B cell (primary cell): ENCODE results near the gene PEBP1.

Experiments
- CTCF ChIP-seq: fragments of 200-600 bp; IDR thresholded peaks from one replicate; pipeline ENCODE4 v1.8.0; 2022; ENCODE audit warnings: antibody characterized with exemption, mild to moderate bottlenecking
- EZH2 ChIP-seq: IDR thresholded peaks from 2 replicates; pipeline ENCODE4 v1.6.1; 2012; ENCODE audit warnings: borderline replicate concordance, low read depth, mild to moderate bottlenecking, moderate library complexity, low read length; ENCODE audit not compliant: insufficient read depth, poor library complexity, severe bottlenecking

GRCh38 chr12:118150625-118151024 lies 14.7 kb downstream of the PEBP1 start:
- TF ChIP-seq CTCF (no peak), EZH2 (no peak)
